ENCODE results near the gene RTN4RL2.

DNA sequence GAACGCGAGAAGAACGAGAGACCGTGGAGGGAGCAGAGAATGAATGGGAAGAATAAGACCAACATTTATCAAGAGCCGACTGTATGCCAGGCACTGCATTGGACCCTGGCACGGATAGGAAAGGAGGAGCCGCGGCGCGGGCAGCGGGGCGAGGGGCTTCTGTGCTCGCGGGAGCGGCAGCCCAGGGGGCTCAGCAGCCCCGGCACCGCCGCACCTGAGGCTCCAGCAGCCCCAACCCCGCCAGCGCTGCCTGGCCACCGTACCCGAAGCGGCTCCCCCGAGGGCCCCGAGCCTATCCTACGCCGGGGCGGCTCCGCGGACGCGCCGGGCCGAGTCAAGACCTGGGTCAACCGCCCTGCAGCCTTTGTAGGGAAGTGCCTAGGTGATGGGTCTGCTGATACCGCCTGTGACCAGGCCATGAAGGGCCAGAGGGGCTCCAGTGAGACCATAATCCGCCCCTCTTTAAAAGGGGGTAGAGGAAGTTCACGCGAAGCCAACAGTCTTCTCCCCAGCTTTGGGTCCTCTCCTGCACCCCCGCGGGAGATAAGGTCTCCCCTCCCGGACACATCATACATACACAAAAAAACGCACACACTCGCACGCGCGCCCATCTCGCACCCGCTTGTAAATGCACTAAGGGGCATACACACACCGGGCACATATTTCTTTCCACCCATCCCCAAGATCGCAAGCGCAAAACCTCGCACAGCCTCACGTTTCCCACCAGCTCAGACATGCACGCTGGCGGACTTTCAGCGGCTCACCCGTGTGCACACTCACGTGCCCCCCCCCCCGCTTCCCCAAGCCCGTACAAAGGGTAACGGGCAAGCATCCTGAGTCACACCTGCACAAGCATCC, 935 bp upstream of the RTN4RL2 start:
- no peak for TF ChIP-seq POLR2A (IDR thresholded peaks at IDR 0.05)
- TF ChIP-seq, protein P1, sequence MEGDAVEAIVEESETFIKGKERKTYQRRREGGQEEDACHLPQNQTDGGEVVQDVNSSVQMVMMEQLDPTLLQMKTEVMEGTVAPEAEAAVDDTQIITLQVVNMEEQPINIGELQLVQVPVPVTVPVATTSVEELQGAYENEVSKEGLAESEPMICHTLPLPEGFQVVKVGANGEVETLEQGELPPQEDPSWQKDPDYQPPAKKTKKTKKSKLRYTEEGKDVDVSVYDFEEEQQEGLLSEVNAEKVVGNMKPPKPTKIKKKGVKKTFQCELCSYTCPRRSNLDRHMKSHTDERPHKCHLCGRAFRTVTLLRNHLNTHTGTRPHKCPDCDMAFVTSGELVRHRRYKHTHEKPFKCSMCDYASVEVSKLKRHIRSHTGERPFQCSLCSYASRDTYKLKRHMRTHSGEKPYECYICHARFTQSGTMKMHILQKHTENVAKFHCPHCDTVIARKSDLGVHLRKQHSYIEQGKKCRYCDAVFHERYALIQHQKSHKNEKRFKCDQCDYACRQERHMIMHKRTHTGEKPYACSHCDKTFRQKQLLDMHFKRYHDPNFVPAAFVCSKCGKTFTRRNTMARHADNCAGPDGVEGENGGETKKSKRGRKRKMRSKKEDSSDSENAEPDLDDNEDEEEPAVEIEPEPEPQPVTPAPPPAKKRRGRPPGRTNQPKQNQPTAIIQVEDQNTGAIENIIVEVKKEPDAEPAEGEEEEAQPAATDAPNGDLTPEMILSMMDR (IDR thresholded peaks at IDR 0.05) = no peak

Measured in upper lobe of left lung (tissue), 4 donors.